Aorta (tissue), 5 donors: Measurements from ENCODE around the gene MACF1. TPM values are rescaled to one million over a fixed set of nuclear protein-coding genes. Genes with fewer than 3 reads are reported as not detected.
A peak's percentile ranks its signal among the peaks of the same experiment; 100 is the strongest.

Source experiments
- ATAC-seq: fragments of 200-7000 bp; cut with Tn5 transposase; one replicate; pipeline ENCODE4 v1.9.1; 2022; ENCODE audit warnings: moderate library complexity; ENCODE audit not compliant: low FRiP score
- DNase-seq, 2 donors: peaks; one replicate each; pipeline ENCODE4 v3.0.0-alpha.2; 2020
- H3K27ac ChIP-seq, 2 donors: one replicate each; pipeline ENCODE4 v1.5.1; 2013; ENCODE audit warnings: low read length in 2 of 2, mild to moderate bottlenecking in 2 of 2, moderate library complexity in 2 of 2, control low read depth in 1 of 2, inconsistent platforms in 1 of 2, low read depth in 1 of 2
- H3K27me3 ChIP-seq, 2 donors: one replicate each; pipeline ENCODE4 v1.6.1; 2013; ENCODE audit warnings: control low read depth in 1 of 2, low read length in 1 of 2, mild to moderate bottlenecking in 1 of 2, moderate library complexity in 1 of 2; ENCODE audit not compliant: insufficient read depth in 2 of 2, control insufficient read depth in 1 of 2
- H3K36me3 ChIP-seq, 2 donors: one replicate each; pipeline ENCODE4 v1.6.1; 2013; ENCODE audit warnings: control low read depth in 1 of 2, low read length in 1 of 2, mild to moderate bottlenecking in 1 of 2; ENCODE audit not compliant: insufficient read depth in 2 of 2, control insufficient read depth in 1 of 2
- H3K4me1 ChIP-seq, 2 donors: one replicate each; pipeline ENCODE4 v1.6.1; 2013; ENCODE audit warnings: low read length in 2 of 2, control low read depth in 1 of 2, mild to moderate bottlenecking in 1 of 2, moderate library complexity in 1 of 2; ENCODE audit not compliant: insufficient read depth in 2 of 2, control insufficient read depth in 1 of 2
- H3K4me3 ChIP-seq, 2 donors: one replicate each; pipeline ENCODE4 v1.5.1; 2013; ENCODE audit warnings: low read length in 2 of 2, control low read depth in 1 of 2, mild to moderate bottlenecking in 1 of 2
- H3K9me3 ChIP-seq: one replicate; pipeline ENCODE4 v1.6.1; 2013; ENCODE audit warnings: mild to moderate bottlenecking, low read length; ENCODE audit not compliant: control insufficient read depth
- WGBS, 2 donors: extraction: QIAGEN DNeasy Blood & Tissue Kit; methylation state at CpG; one replicate each; pipeline ENCODE4 v1.1.7; 2013; 5-methylcytosine and 5-hydroxymethylcytosine counted together
- intact Hi-C, 2 donors: fragments of 100-400 bp; cut with DNase I; formaldehyde crosslinking; loops; one replicate each; pipeline versions ENCODE4 v1.14.2 to v1.15.0; 2022
- polyA plus RNA-seq, 2 donors: library from polyadenylated mRNA; stranded (reverse); fragments of 200-250 nt; gene quantifications; one replicate each; pipeline ENCODE4 v1.2.3, GENCODE V29; 2013
- total RNA-seq, 2 donors: library from RNA; stranded (reverse); fragmentation: NEBNext Ultra II Directional; extraction: Animal tissue kit (Norgen Biotek cat#: 25700); gene quantifications; one replicate each; pipeline ENCODE4 v1.2.1, GENCODE V29; 2021
- donor health status: healthy with polysubstance abuse.
- donor health status: Bipolar disorder and iron deficiency.
- donor health status: DM: no; HTN: no; CAD: no.
- donor health status: DM: no; HTN: no; CAD: no.
- donor health status: DM: yes; HTN: yes; CAD: no.

The MACF1 gene
- total and polyA plus RNA-seq, 4 donors = 38.9 to 785 (median 386) TPM

DNA sequence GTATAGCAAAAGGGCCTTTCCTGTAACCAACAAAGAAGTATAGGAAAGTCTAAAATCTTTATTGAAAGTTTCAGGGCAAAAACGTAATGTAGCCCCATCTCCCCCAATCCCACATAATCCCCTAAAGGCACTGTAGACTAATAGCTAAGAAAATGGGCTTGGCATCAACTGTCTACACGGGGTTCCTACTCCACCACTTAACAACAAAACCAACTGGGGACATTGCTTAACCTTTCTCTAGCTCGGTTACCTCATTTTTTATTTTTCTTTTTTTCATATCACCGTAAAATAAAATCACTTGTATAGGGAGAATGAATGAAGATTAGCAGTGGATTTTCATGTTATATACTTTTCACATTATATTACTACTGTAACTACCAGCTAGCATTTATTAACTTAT is 12.3 kb downstream of the MACF1 start:
- H3K27ac ChIP-seq = no peak overlapping the region
- peaks cover 14 to 17% of the 10 kb centered on the region in 2 donors for H3K4me1 ChIP-seq
- no peaks in the 10 kb centered on the region for H3K27me3 ChIP-seq
- no peaks in the 10 kb centered on the region for H3K36me3 ChIP-seq
- no peak for DNase-seq
- no peak for ATAC-seq
- WGBS, 2 donors = 60 to 63% methylated on average over 4 of the region's 4 CpGs
- no peaks in the 10 kb centered on the region for H3K9me3 ChIP-seq
- intact Hi-C loops = no loop called here
- H3K4me3 ChIP-seq = no peak overlapping the region

DNA sequence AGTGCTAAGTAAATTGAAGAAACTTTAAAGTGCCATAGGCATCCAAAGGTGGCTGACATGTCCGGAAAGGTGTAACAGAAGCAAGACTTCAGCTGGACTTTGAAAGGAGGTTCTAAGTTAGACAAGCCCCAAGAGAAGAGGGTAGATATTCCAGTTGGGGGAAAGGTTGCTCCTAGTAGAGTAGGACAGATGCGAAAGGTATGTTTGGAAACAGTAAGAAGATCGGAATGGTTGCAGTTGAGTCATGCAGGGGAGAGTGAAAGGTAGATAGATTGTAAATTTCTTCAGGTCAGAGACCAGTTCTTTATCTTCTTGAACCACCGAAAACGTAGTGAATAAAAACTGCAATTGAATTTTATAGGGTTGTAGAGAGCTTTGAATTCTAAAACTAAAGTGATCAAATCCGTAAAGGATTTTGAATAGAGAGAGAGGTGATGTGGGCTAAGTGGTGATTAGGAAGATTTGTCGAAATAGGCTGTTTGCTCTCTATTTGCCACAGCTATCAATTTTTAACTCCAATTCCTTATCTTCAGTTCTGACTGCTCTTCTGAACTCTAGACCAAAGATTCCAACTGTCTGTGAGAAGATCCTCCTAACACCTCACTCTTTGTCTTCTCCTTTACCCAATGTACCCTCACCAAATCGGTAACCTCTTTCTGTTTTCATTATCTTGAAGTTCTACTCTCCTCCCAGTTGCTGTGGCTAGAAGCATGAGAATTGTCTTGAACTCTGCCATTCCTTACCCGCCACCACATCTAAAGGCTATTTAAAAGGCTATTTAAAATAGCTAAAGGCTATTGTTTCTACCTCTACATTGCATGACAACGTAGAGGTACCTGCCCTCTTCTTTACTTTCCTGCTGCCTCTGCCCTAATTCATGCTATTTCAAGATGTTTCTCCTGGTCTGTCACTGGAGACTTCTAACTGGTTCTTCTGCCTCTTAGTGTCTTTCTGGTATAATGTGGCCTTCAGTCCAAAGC is 16.7 kb downstream of the MACF1 start:
- Histone ChIP-seq H3K36me3 (no peaks in the 10 kb centered on the region), H3K27ac (no peak overlapping the region), H3K4me1 (peaks cover 6 to 9% of the 10 kb centered on the region in 2 donors), H3K4me3 (no peak overlapping the region), H3K27me3 (no peaks in the 10 kb centered on the region), H3K9me3 (no peaks in the 10 kb centered on the region)
- intact Hi-C loops = no loop called here
- no peak for DNase-seq
- whole genome bisulfite sequencing, 2 donors = 91 to 92% methylated on average over 10 of the region's 10 CpGs
- ATAC-seq = no peak

DNA sequence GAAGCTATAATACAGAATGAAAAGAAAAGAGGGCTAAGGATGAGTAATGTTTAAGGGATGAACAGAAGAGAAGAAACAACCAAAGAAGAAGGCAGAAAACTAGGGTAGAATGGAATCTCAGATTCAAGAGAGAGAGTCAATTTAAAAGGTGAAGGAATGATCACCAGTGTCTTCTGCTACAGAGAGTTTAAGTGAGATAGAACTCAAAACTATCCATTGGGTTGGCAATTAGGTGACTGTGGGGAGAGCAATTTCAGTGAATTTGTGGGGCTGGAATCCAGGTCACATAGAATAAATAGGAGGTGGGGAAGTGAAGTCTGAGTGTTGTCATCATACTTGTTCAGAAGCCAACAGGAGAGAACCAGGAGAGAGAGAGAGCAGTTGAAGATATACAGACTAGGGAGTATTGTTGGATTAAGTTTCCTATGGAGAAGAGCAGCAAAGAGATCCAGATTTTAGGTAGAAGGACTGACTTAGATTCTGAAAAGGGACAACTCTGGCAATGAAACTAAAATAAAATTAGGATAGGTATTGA is 19.9 kb downstream of the MACF1 start:
- peaks cover 6 to 9% of the 10 kb centered on the region in 2 donors for H3K4me1 ChIP-seq
- H3K4me3 ChIP-seq = no peak overlapping the region
- no peak overlapping the region for H3K27ac ChIP-seq
- ATAC-seq (no peak), DNase-seq (no peak)
- no peaks in the 10 kb centered on the region for H3K9me3 ChIP-seq
- H3K36me3 ChIP-seq = no peaks in the 10 kb centered on the region
- intact Hi-C loops = no loop called here
- no peaks in the 10 kb centered on the region for H3K27me3 ChIP-seq

DNA sequence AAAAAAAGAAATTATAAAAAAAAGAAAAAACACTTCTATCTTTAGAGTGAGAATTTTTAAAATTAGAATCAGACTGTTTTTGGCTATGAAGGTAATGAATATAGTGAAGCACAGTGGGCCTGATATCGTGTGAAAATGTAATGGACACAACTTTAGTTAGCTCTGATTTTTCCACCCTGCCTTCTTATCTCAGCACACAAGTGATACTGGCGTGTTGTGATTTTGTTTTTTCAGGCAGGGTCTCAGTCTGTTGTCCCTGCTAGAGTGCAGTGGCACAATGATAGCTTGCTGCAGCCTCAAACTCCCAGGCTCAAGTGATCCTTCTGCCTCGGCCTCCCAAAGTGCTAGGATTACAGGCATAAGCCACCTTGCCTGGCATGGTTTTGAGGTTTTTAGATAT is 22.3 kb downstream of the MACF1 start:
- WGBS, 2 donors = 42 to 45% methylated on average over 3 of the region's 3 CpGs
- Histone ChIP-seq H3K4me3 (no peak overlapping the region), H3K27ac (no peak overlapping the region), H3K4me1 (peaks cover 6 to 9% of the 10 kb centered on the region in 2 donors), H3K36me3 (no peaks in the 10 kb centered on the region), H3K9me3 (no peaks in the 10 kb centered on the region), H3K27me3 (no peaks in the 10 kb centered on the region)
- ATAC-seq (no peak), DNase-seq (no peak)
- intact Hi-C loops = no loop called here

GRCh38 chr1:39228252-39228651 is 23.8 kb downstream of the MACF1 start:
- intact Hi-C loops = no loop called here
- no peak overlapping the region for H3K4me3 ChIP-seq
- no peak overlapping the region for H3K27ac ChIP-seq
- peaks cover 0 to 5% of the 10 kb centered on the region in 2 donors for H3K4me1 ChIP-seq
- no peak for DNase-seq
- WGBS, 2 donors = 90 to 95% methylated on average over 6 of the region's 6 CpGs
- H3K36me3 ChIP-seq = no peaks in the 10 kb centered on the region
- no peak for ATAC-seq
- H3K27me3 ChIP-seq = no peaks in the 10 kb centered on the region
- no peaks in the 10 kb centered on the region for H3K9me3 ChIP-seq

GRCh38 chr1:39229504-39229903 is 25.0 kb downstream of the MACF1 start:
- Histone ChIP-seq H3K36me3 (no peaks in the 10 kb centered on the region), H3K27me3 (no peaks in the 10 kb centered on the region), H3K4me3 (no peak overlapping the region), H3K9me3 (no peaks in the 10 kb centered on the region), H3K4me1 (peaks cover 0 to 2% of the 10 kb centered on the region in 2 donors), H3K27ac (no peak overlapping the region)
- intact Hi-C loops = no loop called here
- ATAC-seq (no peak), DNase-seq (no peak)
- 97 to 98% methylated on average over 4 of the region's 4 CpGs for WGBS, 2 donors

- peaks cover 0 to 2% of the 10 kb centered on the region in 2 donors for H3K4me1 ChIP-seq
- ATAC-seq = peak; percentile 29
- H3K9me3 ChIP-seq = no peaks in the 10 kb centered on the region
- no peaks in the 10 kb centered on the region for H3K27me3 ChIP-seq
- intact Hi-C loops = no loop called here
- DNase-seq = no peak
- no peak overlapping the region for H3K27ac ChIP-seq
- 48 to 50% methylated on average over 9 of the region's 9 CpGs for WGBS, 2 donors
- no peaks in the 10 kb centered on the region for H3K36me3 ChIP-seq
- H3K4me3 ChIP-seq = no peak overlapping the region
These were observed 26.0 kb downstream of the MACF1 start for GRCh38 chr1:39230261-39231190.

GRCh38 chr1:39236971-39237370 is 32.5 kb downstream of the MACF1 start:
- WGBS, 2 donors = 78 to 87% methylated on average over 4 of the region's 4 CpGs
- no peak for DNase-seq
- intact Hi-C loops = no loop called here

More at GRCh38 chr1:39236971-39237370, 32.5 kb downstream of the MACF1 start:
- Histone ChIP-seq H3K9me3 (no peaks in the 10 kb centered on the region), H3K4me1 (no peaks in the 10 kb centered on the region), H3K4me3 (no peak overlapping the region), H3K36me3 (no peaks in the 10 kb centered on the region), H3K27me3 (no peaks in the 10 kb centered on the region), H3K27ac (no peak overlapping the region)
- ATAC-seq = no peak
